Frontal cortex (tissue), 4 donors: Measurements from ENCODE around the gene SPRR4. TPM values are rescaled to one million over a fixed set of nuclear protein-coding genes. Genes with fewer than 3 reads are reported as not detected.
"Not testable (repeated sequence)": the region's sequence is repeated elsewhere in the genome, so short reads cannot be mapped to it uniquely, and the experiment has no call there.

Source experiments
- DNase-seq, 2 donors: peaks; one replicate each; pipeline ENCODE4 v3.0.0; 2012; ENCODE audit warnings: low spot score in 2 of 2
- FAIRE-seq: peaks from 2 replicates; lab custom pipeline; 2012; peaks lifted over from hg19 to GRCh38; lab: Jason Lieb, UNC
- small RNA-seq: library from RNA; depleted of rRNA; stranded (forward); fragments of <200 nt; gene quantifications from one replicate; pipeline ENCODE3, GENCODE V24; 2014
- total RNA-seq: library from RNA; depleted of rRNA; stranded (reverse); fragments of >200 nt; gene quantifications from one replicate; pipeline ENCODE4 v1.2.3, GENCODE V29; 2014
- donor health status: control.
- donor health status: control.
- donor health status: control.

Gene SPRR4
- total RNA-seq, 1 donor from 2014 or later, result not detected

DNA sequence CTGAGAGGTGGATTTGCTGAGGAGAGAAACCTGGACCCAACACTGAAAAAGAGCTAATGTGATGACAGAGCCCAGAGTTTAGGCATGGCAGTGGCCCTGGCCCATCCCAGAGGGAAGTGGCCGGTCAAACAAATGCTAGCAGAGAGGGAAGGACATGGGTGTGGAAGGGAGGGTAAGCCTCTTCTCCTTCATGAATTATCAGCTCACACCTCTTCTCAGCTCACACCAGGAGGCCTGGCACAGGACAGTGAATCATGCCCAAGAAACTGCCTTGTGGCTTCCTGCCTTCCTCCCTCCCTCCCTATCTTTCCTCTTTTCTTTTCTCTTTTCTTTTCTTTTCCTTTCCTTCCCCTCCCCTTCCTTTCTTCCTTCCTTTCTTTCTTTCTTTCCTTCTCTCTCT, 29.8 kb downstream of the SPRR4 start:
- FAIRE-seq, result no peak
- no peak for DNase-seq

DNA sequence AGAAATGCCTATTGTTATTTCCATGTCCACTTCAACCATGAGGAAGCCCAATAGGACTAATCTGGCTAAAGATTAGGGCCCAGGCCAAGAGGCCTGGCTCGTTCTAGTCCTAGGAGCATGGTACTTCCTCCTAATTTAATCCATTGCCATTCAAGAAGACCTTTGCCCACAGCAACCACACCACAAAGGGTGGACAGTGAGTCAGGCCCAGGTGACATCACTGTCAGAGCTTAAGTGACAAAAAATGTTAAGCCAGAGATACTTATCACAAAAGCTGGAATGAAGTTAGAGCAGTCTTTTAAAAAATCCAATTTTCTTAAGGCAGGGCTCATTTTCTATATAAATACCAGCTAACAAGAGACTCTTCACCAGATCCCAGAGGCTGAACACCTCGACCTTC, 30.9 kb downstream of the SPRR4 start, which contains the start of gene SPRR3:
Gene SPRR3, plus strand, starts transcription at position 368 of the 400 bp plus-strand sequence. CDS start 1,272 bp downstream, outside the sequence.
- DNase-seq (no peak), FAIRE-seq (no peak)

DNA sequence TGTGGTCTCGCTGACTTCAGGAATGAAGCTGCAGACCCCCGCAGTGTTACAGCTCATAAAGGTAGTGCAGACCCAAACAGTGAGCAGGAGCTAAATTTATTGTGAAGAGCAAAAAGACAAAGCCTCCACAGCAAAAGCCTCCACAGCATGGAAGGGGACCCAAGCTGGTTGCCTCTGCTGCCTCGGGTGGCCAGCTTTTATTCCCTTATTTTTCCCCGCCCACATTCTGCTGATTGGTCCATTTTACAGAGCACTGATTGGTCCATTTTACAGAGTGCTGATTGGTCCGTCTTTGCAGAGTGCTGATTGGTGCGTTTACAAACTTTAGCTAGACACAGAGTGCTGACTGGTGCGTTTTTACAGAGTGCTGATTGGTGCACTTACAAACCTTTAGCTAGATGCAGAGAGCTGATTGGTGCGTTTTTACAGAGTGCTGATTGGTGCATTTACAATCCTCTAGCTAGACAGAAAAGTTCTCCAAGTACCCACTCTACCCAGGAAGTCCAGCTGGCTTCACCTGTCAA, 40.8 kb downstream of the SPRR4 start:
- FAIRE-seq, DNase-seq: not testable (repeated sequence)

DNA sequence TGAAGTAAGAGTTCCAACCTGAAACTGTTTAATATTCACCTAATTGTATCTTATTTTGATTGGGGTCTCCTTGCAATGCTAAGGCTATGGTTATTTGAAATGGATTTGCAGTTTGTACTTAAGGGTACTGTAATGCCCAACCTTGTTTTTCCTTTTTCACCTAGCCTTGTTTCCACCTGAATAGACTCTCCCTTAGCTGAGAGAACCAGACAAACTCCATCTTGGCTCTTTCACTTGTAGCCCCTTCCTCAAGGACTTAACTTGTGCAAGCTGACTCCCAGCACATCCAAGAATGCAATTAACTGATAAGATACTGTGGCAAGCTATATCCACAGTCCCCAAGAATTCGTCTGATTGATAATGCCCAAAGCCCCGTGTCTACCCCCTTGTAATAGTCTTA, 51.4 kb downstream of the SPRR4 start:
- not testable (repeated sequence) for FAIRE-seq, DNase-seq

Small RNA genes lying within 50 kb of the gene (small RNA-seq; reads per million reads assigned to genes)
- not detected for gene RF00322
- gene SPRR1A, result not detected

Other genes with a start within 250 kb of the SPRR4 start
- not detected for gene KPRP, start 212.6 kb upstream of the SPRR4 start, total RNA-seq
- gene LCE1F, start 195.5 kb upstream of the SPRR4 start, total RNA-seq, result not detected
- gene LCE1E, start 184.4 kb upstream of the SPRR4 start, total RNA-seq, result not detected
- not detected for gene LCE1D, start 173.9 kb upstream of the SPRR4 start, total RNA-seq
- gene LCE1C, start 164.0 kb upstream of the SPRR4 start, total RNA-seq, result not detected
- gene LCE1B, start 158.7 kb upstream of the SPRR4 start, total RNA-seq, result not detected
- not detected for gene LCE1A, start 143.2 kb upstream of the SPRR4 start, total RNA-seq
- gene LCE6A, start 127.8 kb upstream of the SPRR4 start, total RNA-seq, result not detected
- not detected for gene LCE7A, start 110.7 kb upstream of the SPRR4 start, total RNA-seq
- gene SMCP, start 92.3 kb upstream of the SPRR4 start, total RNA-seq, result not detected
- not detected for gene IVL, start 62.1 kb upstream of the SPRR4 start, total RNA-seq
- gene SPRR5, start 23.4 kb upstream of the SPRR4 start, total RNA-seq, result not detected
- not detected for gene SPRR1A, start 13.4 kb downstream of the SPRR4 start, total RNA-seq
- gene SPRR3, start 31.1 kb downstream of the SPRR4 start, total RNA-seq, result not detected
- not detected for gene SPRR1B, start 60.6 kb downstream of the SPRR4 start, total RNA-seq
- not detected for gene SPRR2D, start 70.5 kb downstream of the SPRR4 start, total RNA-seq
- not detected for gene SPRR2A, start 86.9 kb downstream of the SPRR4 start, total RNA-seq
- not detected for gene SPRR2B, start 101.0 kb downstream of the SPRR4 start, total RNA-seq
- not detected for gene SPRR2E, start 123.9 kb downstream of the SPRR4 start, total RNA-seq
- not detected for gene SPRR2F, start 142.9 kb downstream of the SPRR4 start, total RNA-seq
- not detected for gene SPRR2G, start 180.2 kb downstream of the SPRR4 start, total RNA-seq
- not detected for gene LELP1, start 232.8 kb downstream of the SPRR4 start, total RNA-seq
- not detected for gene PRR9, start 246.9 kb downstream of the SPRR4 start, total RNA-seq